ENCODE results near the gene PWP1.

Gene PWP1

GRCh38 chr12:107650977-107651376 is 34.6 kb upstream of the PWP1 start:
- no peak overlapping the region for H3K4me3 ChIP-seq (ENCODE audit: low read length)
- DNase-seq (ENCODE audit: low read depth) = no peak
- TF ChIP-seq, protein P1, sequence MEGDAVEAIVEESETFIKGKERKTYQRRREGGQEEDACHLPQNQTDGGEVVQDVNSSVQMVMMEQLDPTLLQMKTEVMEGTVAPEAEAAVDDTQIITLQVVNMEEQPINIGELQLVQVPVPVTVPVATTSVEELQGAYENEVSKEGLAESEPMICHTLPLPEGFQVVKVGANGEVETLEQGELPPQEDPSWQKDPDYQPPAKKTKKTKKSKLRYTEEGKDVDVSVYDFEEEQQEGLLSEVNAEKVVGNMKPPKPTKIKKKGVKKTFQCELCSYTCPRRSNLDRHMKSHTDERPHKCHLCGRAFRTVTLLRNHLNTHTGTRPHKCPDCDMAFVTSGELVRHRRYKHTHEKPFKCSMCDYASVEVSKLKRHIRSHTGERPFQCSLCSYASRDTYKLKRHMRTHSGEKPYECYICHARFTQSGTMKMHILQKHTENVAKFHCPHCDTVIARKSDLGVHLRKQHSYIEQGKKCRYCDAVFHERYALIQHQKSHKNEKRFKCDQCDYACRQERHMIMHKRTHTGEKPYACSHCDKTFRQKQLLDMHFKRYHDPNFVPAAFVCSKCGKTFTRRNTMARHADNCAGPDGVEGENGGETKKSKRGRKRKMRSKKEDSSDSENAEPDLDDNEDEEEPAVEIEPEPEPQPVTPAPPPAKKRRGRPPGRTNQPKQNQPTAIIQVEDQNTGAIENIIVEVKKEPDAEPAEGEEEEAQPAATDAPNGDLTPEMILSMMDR (conservative IDR thresholded peaks at IDR 0.05; ENCODE audit: low read length) = no peak

- TF ChIP-seq, protein P1 (conservative IDR thresholded peaks at IDR 0.05; ENCODE audit: low read length) = no peak
- DNase-seq (ENCODE audit: low read depth) = no peak
These were observed 33.8 kb upstream of the PWP1 start for GRCh38 chr12:107651571-107652449.

DNA sequence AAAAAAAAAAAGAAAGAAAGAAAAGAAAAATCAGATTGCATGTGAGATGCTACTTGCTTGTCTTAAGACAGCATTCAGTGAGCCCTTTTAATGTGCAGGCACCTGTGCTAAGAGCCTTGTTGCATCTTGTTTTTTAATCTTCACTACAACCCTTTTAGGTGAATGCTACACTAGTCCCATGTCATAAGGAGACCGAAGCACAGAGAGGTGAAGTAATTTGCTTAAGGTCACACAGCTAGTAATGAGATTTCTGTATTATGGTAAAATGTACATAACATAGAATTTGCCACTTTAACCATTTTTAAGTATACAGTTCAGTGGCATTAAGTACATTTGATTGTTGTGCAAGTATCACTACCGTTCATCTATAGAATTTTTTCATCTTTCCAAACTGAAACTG is 32.1 kb upstream of the PWP1 start:
- TF ChIP-seq, protein P1 (conservative IDR thresholded peaks at IDR 0.05; ENCODE audit: low read length) = no peak

More at GRCh38 chr12:107651571-107652449, 33.8 kb upstream of the PWP1 start:
- no peak overlapping the region for H3K4me3 ChIP-seq (ENCODE audit: low read length)

DNA sequence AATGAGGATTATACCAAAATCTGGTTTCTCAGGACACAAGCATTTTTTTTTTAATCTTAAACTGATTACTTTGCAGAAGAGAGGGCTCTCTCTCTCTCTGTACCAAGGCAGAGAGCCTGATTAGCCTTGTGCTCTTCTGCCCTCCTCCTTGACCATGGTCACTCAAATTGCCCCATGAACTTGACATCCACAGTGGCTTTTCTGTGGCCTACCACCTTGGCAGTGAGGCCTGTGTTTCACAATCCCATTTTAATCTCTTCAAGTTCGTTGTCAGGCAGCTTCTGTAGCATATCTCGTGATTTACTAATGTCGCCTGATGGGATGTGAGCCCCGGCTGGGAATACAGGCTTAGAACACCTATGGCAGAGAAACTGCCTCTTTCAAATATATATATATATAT is 30.7 kb upstream of the PWP1 start:
- TF ChIP-seq, protein P1 (conservative IDR thresholded peaks at IDR 0.05; ENCODE audit: low read length) = no peak
- DNase-seq (ENCODE audit: low read depth) = no peak
- H3K4me3 ChIP-seq (ENCODE audit: low read length) = no peak overlapping the region

More for the DNA sequence above, 32.1 kb upstream of the PWP1 start:
- no peak for DNase-seq (ENCODE audit: low read depth)
- no peak overlapping the region for H3K4me3 ChIP-seq (ENCODE audit: low read length)

- H3K4me3 ChIP-seq (ENCODE audit: low read length) = no peak overlapping the region
- peak; percentile 33 for DNase-seq (ENCODE audit: low read depth)
- TF ChIP-seq, protein P1 (conservative IDR thresholded peaks at IDR 0.05; ENCODE audit: low read length) = no peak
These were observed 30.1 kb upstream of the PWP1 start for GRCh38 chr12:107655281-107656065.

- TF ChIP-seq, protein P1 (conservative IDR thresholded peaks at IDR 0.05; ENCODE audit: low read length) = no peak
- H3K4me3 ChIP-seq (ENCODE audit: low read length) = no peak overlapping the region
- DNase-seq (ENCODE audit: low read depth) = no peak
These were observed 29.3 kb upstream of the PWP1 start for GRCh38 chr12:107656302-107656701.

Measured in AG10803 (cell line).